GM21515 (cell line): ENCODE data around the gene SH2D7.

Experiments
- ATAC-seq: cut with Tn5 transposase; IDR thresholded peaks from one replicate; pipeline ENCODE4 v1.9.1; 2021; ENCODE audit not compliant: unreplicated experiment

SH2D7 gene

DNA sequence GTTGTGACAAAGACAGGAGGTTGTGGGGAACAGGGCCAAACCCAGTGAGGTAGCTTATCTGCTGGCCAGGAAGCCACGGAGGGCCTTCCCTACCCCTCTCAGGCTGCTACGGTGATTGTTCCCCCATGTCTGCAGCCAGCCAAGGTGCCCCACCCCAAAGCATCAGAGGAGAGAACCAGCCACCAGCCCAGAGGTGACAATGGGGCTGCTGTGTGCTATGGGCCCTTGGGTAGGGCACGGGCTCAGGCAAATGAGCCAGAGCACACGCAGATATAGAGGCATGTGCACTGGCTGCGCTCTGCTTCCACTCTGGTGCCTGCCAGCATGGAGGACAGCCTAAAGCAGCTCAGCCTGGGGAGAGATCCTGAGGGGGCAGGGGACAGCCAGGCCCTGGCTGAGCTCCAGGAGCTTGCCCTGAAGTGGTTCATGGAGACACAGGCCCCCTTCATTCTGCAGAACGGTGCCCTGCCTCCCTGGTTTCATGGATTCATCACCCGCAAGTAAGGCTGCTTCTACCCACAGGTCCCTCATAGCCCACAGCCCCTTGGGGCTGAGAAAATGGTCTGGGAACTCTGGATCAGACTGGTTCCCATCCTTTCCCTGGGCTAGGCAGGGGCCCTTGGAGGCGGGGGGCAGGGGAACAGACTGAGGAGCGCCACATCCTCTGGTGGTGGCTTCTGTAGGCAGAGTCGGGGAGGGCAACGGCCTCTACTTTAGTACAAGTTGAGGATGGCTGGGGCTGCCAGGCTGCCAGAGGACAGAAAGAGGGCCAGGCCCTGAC lies at the start of gene SH2D7:
TSS of gene SH2D7 (plus strand) at position 301 of the 781 bp plus-strand sequence. CDS start at position 325, 24 bp downstream.
- ATAC-seq: no peak

GRCh38 chr15:78044407-78045155 lies 47.8 kb upstream of the SH2D7 start:
- no peak for ATAC-seq

- no peak for ATAC-seq
Measured at GRCh38 chr15:78045189-78045588, 47.2 kb upstream of the SH2D7 start.

DNA sequence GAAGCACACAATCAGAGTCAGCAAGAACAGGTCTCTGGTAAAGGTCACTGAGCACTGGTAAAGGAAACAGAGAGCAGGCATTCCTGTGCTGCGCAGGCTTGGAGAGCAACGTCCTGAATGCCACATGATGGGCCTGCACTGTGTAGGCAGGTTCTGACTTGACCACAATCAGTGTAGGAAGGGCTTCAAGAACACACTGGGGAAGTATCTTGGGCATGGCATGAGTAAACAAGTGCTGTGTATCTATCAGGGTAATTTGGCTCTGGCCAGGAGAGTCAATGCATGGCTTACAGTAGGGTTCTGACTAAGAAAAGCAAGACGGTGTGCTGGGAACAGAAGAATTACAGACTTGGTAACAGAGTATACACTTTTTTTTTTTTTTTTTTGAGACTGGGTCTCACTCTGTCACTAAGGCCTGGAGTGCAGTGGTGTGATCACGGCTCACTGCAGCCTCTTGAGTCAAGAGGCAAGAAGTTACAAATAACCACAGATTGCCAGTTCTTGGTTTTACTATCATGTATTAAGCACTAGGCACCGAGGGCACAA lies 45.5 kb upstream of the SH2D7 start:
- ATAC-seq: no peak

DNA sequence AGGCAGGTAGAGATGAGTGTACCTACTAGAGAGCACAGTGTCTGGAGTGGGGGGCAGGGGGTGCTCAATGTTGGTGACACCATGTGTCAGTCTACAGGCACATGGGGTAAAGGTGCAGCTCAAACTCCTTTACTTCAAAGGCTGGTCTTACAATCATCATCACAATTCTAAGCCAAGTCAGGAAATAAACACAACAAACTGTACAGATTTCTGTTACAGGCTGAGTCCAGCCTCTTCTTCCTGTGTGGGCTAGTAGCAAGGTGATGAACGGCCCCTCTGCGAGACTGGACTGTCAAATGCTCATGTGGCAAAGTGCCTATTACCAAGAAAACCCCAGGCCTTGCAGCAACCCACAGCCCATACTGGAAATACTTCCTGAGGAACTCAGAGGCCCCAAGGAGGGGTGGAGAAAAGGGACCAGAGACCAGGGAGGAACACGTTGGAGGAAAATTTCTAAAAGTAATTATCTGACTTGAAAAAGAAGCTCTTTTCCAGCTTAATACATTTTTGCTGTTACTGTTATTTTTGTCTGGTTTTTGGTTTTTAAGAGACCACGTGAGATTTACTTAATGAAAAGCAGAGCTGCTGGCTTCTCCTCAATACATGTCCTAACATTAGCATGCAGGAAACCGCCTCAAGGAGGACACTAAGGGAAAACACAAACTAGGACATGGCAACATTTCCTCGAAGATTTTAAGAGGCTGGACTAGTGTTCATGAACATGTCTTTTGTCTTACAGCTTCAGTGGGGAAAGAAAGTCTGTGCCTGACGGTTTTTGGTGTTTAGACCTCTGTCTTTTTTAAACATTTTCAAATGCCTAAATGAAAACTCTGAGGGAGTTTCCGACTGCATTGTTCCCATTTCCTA lies 44.4 kb upstream of the SH2D7 start:
- no peak for ATAC-seq

- no peak for ATAC-seq
Measured at GRCh38 chr15:78048628-78048920, 43.8 kb upstream of the SH2D7 start.

- ATAC-seq: peak; percentile 83
Measured at GRCh38 chr15:78049691-78050440, 42.5 kb upstream of the SH2D7 start.

GRCh38 chr15:78050441-78050809 lies 41.9 kb upstream of the SH2D7 start:
- peak; percentile 7 for ATAC-seq

GRCh38 chr15:78050826-78051225 lies 41.5 kb upstream of the SH2D7 start:
- no peak for ATAC-seq

DNA sequence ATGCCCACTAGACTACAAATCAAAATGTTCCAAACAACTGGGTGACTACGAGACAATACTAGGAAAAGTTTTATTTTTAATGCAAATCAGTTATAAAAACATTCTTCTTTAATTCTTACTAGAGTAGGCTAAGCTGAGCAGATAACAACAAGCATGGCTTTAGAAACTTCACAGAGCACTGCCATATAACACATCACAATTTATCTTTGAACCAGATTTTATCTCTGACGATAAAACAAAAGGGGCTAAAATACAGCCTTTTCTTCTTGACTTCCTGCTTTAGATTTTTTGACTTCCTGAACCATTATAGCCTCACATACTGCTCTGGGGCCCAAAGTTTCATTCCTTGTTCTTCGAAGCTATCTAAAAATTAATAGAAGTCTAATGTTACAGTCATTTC lies 40.8 kb upstream of the SH2D7 start:
- ATAC-seq: no peak

- ATAC-seq: no peak
Measured at GRCh38 chr15:78052001-78052401, 40.4 kb upstream of the SH2D7 start.

DNA sequence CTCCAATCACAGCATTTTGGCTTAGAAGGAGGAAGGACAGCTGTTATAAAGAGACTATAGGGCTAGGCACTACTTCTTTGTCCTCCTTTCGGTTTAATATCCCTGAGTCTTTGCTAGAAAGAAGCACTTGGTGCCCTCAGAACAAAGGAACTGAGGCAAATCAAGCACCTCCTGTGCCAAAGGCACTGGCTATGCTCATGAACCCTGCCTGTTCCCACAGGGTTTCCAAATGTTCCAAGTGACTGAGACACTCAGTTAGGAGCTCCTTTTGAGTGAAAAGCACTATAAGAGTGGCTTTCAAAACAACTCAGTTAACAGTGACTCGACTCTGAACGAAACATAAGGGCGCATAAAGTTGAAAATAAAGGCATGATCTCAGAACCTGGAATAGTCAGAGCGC lies 39.8 kb upstream of the SH2D7 start:
- ATAC-seq: no peak

DNA sequence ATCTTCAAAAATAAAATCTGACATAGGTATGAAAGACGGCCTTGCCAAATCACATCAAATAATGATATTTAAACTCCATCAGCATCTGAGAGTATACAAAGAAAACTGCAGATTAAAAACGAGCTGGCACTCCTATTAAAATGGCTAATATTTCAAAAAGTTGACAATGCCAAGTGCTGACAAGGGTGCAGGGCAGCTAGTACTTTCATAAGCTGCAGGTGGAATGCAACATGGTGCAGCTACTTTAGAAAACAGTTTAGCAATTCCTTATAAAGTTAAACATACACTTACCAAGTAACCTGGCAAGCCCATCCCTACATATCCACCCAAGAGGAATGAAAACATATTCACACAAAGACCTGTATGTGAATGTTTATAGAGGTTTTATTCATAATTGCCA lies 37.8 kb upstream of the SH2D7 start:
- ATAC-seq: no peak

GRCh38 chr15:78054966-78055365 lies 37.4 kb upstream of the SH2D7 start:
- no peak for ATAC-seq

GRCh38 chr15:78055919-78056713 lies 36.2 kb upstream of the SH2D7 start:
- ATAC-seq: no peak

GRCh38 chr15:78056714-78057269 lies 35.6 kb upstream of the SH2D7 start:
- no peak for ATAC-seq

DNA sequence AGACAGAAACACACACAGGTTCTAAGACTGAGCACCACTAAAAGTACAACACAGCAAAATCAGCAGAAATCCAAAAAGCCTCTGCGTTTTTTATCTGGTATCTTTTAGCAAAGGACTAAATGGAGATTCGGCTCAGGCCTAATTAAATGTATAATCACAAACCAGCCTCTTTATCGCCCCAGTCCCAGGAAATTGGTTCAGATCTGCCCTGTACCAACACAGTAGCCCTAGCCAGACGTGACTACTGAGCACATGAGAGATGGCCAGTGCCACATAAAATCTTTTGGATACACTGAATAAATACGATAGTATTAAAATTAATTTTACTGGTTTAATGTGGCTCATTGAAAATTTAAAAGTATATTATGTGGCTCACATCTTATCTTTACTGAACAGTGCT lies 34.6 kb upstream of the SH2D7 start:
- ATAC-seq: no peak

DNA sequence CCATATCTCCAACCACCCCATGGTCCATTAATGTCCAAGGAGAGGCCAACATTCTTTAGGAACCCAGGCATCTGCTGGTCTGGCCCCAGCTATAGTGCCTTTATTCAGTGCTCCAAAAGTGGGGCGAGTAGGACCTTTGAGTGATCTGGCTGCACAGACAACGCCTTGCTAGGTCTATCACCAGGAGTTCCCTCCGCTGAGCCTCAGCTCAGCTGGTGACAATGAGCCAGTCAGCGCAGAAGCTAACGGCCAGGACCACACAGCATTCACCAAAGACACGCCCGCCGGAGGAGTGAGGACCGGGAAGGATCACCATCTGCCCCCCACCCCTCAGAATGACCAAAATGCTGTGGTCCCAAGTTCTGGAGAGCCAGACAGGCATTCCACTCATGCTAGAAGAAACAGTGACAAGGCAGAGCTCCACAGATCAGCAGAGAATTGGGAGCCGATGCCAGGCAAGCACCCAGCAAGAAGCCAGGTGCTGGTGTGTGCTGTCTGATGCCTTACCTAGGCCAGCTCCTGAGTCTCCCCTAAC lies 33.9 kb upstream of the SH2D7 start:
- no peak for ATAC-seq

DNA sequence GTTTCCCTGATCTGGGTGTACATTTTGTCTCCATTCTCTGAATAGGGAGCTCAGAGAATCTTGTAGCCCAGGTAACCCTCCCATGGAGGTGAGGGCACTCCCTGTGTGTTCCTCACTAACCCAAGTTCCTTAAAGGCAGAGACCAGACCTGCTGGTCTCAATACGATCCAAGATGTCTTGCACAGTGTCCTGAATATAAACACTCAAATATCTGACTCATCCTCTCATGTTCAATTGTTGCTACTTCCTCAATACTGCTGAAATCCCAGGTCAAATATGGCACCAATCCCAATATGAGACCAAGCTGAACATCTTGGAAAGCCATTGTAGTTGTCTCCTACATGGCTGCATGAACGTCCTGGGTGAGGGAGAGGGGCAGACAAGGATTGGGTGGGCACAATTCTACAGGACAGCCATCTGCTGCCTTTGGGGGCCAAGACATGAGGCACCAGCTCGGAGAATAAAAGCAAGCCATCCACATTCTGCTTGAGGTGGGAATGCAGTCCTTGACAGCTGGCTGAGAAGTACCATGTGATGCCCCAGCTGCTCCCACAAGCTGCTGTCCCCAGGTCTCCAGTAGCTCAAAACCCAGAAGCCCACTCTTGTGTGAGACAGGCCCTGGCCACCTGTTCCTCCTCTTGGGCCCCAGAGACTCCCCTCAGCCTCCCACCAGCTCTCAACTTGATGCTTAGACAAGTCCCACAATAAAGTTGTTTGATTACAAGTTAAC lies 33.1 kb upstream of the SH2D7 start:
- ATAC-seq: no peak
